Measurements from ENCODE around the gene TSFM.
"Not testable (repeated sequence)": the region's sequence is repeated elsewhere in the genome, so short reads cannot be mapped to it uniquely, and the experiment has no call there.

The TSFM gene

GRCh38 chr12:57813971-57814772 lies 31.6 kb downstream of the TSFM start:
- no peak for DNase-seq

GRCh38 chr12:57815177-57816000 lies 32.8 kb downstream of the TSFM start:
- no peak for DNase-seq

- DNase-seq, result no peak
Observed at GRCh38 chr12:57816001-57816854, 33.6 kb downstream of the TSFM start.

GRCh38 chr12:57816855-57817151 lies 34.2 kb downstream of the TSFM start:
- DNase-seq, result no peak

- DNase-seq, result no peak
Observed at GRCh38 chr12:57817261-57817989, 34.8 kb downstream of the TSFM start.

GRCh38 chr12:57817990-57818331 lies 35.4 kb downstream of the TSFM start:
- DNase-seq, result not testable (repeated sequence)

- DNase-seq, result not testable (repeated sequence)
Observed at GRCh38 chr12:57820119-57820518, 37.5 kb downstream of the TSFM start.

GRCh38 chr12:57821015-57821414 lies 38.4 kb downstream of the TSFM start:
- DNase-seq, result not testable (repeated sequence)

GRCh38 chr12:57821474-57822214 lies 39.1 kb downstream of the TSFM start:
- no peak for DNase-seq

- DNase-seq, result no peak
Observed at GRCh38 chr12:57822392-57823130, 40.0 kb downstream of the TSFM start.

- DNase-seq, result no peak
Observed at GRCh38 chr12:57823131-57823907, 40.7 kb downstream of the TSFM start.

- no peak for DNase-seq
Observed at GRCh38 chr12:57823908-57824640, 41.5 kb downstream of the TSFM start.

- no peak for DNase-seq
Observed at GRCh38 chr12:57825451-57825850, 42.9 kb downstream of the TSFM start.

GRCh38 chr12:57826400-57826799 lies 43.8 kb downstream of the TSFM start:
- no peak for DNase-seq

- DNase-seq, result no peak
Observed at GRCh38 chr12:57826966-57827365, 44.4 kb downstream of the TSFM start.

- no peak for DNase-seq
Observed at GRCh38 chr12:57829025-57829777, 46.6 kb downstream of the TSFM start.

- DNase-seq, result no peak
Observed at GRCh38 chr12:57830393-57830792, 47.8 kb downstream of the TSFM start.

GRCh38 chr12:57832966-57833365 lies 50.4 kb downstream of the TSFM start:
- no peak for DNase-seq
